T-helper 2 cell treated with Interferon-gamma antibody and Interleukin-4, amounts not matched to agents 5 μg/mL and 100 μg/mL, for 36 hours (primary cell): ENCODE results near the gene PIP4K2A.
"Not testable (repeated sequence)": the region's sequence is repeated elsewhere in the genome, so short reads cannot be mapped to it uniquely, and the experiment has no call there.

ENCODE experiments used
- DNase-seq: peaks from one replicate; pipeline ENCODE4 v3.0.0; 2021; ENCODE audit warnings: low spot score
- H3K27ac Mint-ChIP-seq: one replicate; pipeline ENCODE4 v1.8.0; 2021; ENCODE audit warnings: mild to moderate bottlenecking, mixed read lengths
- H3K27me3 Mint-ChIP-seq: one replicate; pipeline ENCODE4 v1.8.0; 2021; ENCODE audit warnings: low read depth, mixed read lengths
- H3K36me3 Mint-ChIP-seq: one replicate; pipeline ENCODE4 v1.8.0; 2021; ENCODE audit warnings: low read depth, mixed read lengths
- H3K4me1 Mint-ChIP-seq: one replicate; pipeline ENCODE4 v1.8.0; 2021; ENCODE audit warnings: low read depth, mixed read lengths
- H3K4me3 Mint-ChIP-seq: one replicate; pipeline ENCODE4 v1.8.0; 2022; ENCODE audit warnings: mild to moderate bottlenecking, moderate library complexity, mixed read lengths
- H3K9me3 Mint-ChIP-seq: one replicate; pipeline ENCODE4 v1.8.0; 2021; ENCODE audit warnings: mixed read lengths

The PIP4K2A gene

DNA sequence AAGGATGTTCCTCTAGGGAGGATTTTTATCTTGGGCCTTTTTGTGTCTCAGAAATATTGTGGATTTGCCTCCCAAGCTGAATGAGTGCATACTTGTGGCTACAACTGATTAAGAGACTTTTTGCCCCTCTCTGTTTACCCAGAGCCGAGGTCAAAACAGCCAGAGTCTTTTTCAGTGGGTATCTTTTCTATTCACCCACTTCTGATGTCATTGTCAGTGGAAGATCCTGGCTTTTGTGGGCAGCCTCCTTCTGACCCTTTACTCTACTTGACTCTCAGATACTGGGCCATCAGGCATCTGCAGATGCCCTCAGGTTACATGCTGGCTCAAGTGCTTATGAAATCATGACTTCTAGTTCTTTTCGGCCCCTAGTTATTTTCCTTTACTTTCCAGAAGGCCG, 19.6 kb upstream of the PIP4K2A start:
- H3K4me3 Mint-ChIP-seq: no peak overlapping the region
- DNase-seq: no peak
- H3K36me3 Mint-ChIP-seq: no peaks in the 10 kb centered on the region
- peaks cover 8% of the 10 kb centered on the region for H3K27me3 Mint-ChIP-seq
- no peak overlapping the region for H3K27ac Mint-ChIP-seq
- no peaks in the 10 kb centered on the region for H3K9me3 Mint-ChIP-seq
- no peaks in the 10 kb centered on the region for H3K4me1 Mint-ChIP-seq

GRCh38 chr10:22727663-22728062, 13.3 kb upstream of the PIP4K2A start:
- no peaks in the 10 kb centered on the region for H3K4me1 Mint-ChIP-seq
- H3K27me3 Mint-ChIP-seq: peaks cover 13% of the 10 kb centered on the region
- DNase-seq: no peak
- no peak overlapping the region for H3K4me3 Mint-ChIP-seq
- no peaks in the 10 kb centered on the region for H3K36me3 Mint-ChIP-seq
- H3K27ac Mint-ChIP-seq: no peak overlapping the region
- no peaks in the 10 kb centered on the region for H3K9me3 Mint-ChIP-seq

DNA sequence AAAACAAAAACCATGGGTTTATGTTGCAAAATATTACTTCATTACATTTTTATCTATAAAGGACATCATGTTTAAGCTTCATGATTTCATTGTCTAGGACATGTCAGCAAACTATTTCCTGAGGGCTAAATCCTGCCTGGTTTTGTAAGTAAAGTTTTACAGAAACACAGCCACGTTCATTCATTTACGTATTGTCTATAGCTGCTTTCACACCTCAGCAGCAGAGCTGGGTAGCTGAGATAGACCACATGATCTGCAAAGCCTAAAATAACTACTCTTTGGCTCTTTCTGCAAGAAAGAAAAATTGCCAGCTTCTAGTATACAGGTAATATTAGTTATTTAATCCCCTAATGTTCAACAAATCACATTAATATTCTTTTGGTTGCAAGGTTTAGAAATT, 12.7 kb upstream of the PIP4K2A start:
- Mint-ChIP-seq H3K4me3 (no peak overlapping the region), H3K27ac (no peak overlapping the region), H3K27me3 (peaks cover 11% of the 10 kb centered on the region), H3K9me3 (no peaks in the 10 kb centered on the region), H3K36me3 (no peaks in the 10 kb centered on the region), H3K4me1 (no peaks in the 10 kb centered on the region)
- no peak for DNase-seq

DNA sequence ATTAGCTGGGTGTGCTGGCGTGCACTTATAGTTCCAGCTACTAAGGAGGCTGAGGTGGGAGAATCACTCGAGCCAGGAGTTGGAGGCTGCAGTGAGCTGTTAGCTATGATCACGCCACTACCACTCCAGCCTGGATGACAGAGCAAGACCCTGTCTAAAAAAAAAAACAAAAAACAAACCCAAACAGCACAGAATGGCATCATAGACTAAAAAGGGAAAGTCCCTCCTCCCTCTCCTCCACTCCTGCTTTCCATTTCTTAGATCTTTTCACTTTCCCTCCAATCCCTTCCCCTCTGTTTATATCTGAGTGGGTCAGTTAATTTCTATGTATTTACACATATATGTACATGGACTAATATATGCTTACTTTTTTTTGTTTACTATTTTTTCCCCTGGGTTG, 10.4 kb upstream of the PIP4K2A start:
- no peak overlapping the region for H3K27ac Mint-ChIP-seq
- H3K9me3 Mint-ChIP-seq: no peaks in the 10 kb centered on the region
- DNase-seq: no peak
- no peaks in the 10 kb centered on the region for H3K36me3 Mint-ChIP-seq
- no peak overlapping the region for H3K4me3 Mint-ChIP-seq
- peaks cover 2% of the 10 kb centered on the region for H3K4me1 Mint-ChIP-seq
- peaks cover 8% of the 10 kb centered on the region for H3K27me3 Mint-ChIP-seq

DNA sequence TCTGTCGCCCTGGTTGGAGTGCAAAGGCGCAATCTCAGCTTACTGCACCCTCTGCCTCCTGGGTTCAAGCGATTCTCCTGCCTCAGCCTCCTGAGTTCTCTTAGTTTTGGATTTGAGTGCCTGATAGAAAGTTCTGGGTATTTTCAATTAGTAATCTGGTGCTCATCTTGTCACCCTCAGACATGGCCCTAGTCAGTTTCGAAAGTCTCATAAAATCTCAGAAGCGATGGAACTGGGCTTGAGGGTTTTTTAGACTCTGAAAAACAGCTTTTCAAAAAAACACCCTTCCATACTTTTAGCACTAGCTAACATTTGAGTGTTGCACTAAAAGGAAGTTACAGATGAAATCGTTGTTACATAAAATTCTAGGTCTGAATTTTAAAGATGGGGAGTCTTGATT, 9.4 kb upstream of the PIP4K2A start:
- DNase-seq: no peak
- Mint-ChIP-seq H3K36me3 (no peaks in the 10 kb centered on the region), H3K27ac (no peak overlapping the region), H3K4me3 (no peak overlapping the region), H3K27me3 (peaks cover 8% of the 10 kb centered on the region), H3K4me1 (peaks cover 3% of the 10 kb centered on the region), H3K9me3 (no peaks in the 10 kb centered on the region)

- no peaks in the 10 kb centered on the region for H3K36me3 Mint-ChIP-seq
- H3K27ac Mint-ChIP-seq: no peak overlapping the region
- no peak overlapping the region for H3K4me3 Mint-ChIP-seq
- DNase-seq: no peak
- H3K9me3 Mint-ChIP-seq: no peaks in the 10 kb centered on the region
- peaks cover 3% of the 10 kb centered on the region for H3K4me1 Mint-ChIP-seq
- peaks cover 8% of the 10 kb centered on the region for H3K27me3 Mint-ChIP-seq
Observed at GRCh38 chr10:22723343-22723779, 9.0 kb upstream of the PIP4K2A start.

- Mint-ChIP-seq H3K27ac (no peak overlapping the region), H3K4me3 (no peak overlapping the region), H3K36me3 (no peaks in the 10 kb centered on the region), H3K9me3 (no peaks in the 10 kb centered on the region), H3K4me1 (peaks cover 3% of the 10 kb centered on the region), H3K27me3 (peaks cover 4% of the 10 kb centered on the region)
- DNase-seq: no peak
Observed at GRCh38 chr10:22722626-22723169, 8.3 kb upstream of the PIP4K2A start.

DNA sequence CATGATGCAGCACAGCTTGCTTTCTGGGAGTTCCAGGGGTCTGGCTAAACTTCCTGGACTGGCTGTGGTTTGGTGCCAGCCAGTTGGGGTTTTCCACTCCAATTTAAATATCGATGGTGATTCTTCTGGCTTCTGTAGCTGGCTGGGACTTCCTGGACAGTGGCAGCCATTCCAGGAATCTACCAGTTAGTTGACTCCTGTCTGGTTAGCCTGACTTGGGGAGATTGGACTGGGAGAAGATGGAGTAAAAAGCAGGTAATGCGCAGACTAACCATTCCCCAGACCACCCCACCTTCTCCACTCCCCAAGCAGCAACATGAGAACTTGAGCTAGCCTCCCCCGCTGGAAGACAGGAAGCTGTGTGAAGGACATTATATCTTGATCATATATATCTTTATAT, 6.3 kb upstream of the PIP4K2A start:
- H3K27ac Mint-ChIP-seq: no peak overlapping the region

DNA sequence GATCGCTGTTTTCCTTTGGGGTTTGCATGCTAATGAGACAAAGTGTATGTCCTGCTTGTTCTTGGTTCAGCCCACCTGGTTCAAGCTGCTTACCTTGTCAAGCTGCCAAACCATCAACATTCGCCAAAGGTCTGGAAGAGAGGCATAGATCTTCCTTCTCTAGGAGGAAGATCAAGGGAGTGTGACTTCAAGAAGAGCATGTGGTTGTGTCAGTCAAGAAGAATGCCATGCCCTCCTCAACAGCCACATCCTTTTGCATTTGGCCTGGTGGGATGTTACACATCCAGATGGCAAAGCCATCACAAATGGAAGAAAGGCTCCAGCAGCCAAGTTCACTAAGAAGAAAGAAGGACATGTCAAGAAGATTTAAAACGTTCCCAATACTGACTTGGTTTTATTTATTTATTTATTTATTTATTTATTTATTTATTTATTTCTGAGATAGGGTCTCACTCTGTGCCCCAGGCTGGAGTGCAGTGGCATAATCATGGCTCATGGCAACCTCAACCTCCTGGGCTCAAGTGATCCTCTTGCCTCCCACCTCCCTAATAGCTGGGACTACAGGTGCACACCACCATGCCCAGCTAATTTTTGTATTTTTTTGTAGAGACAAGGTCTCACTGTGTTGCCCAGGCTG, 5.1 kb upstream of the PIP4K2A start:
- Mint-ChIP-seq H3K27ac (no peak overlapping the region), H3K36me3 (no peaks in the 10 kb centered on the region), H3K4me3 (no peak overlapping the region), H3K27me3 (peaks cover 3% of the 10 kb centered on the region), H3K4me1 (peaks cover 8% of the 10 kb centered on the region), H3K9me3 (no peaks in the 10 kb centered on the region)
- no peak for DNase-seq

More for the DNA sequence above, 6.3 kb upstream of the PIP4K2A start:
- H3K4me1 Mint-ChIP-seq: peaks cover 3% of the 10 kb centered on the region
- no peak for DNase-seq
- H3K36me3 Mint-ChIP-seq: no peaks in the 10 kb centered on the region
- H3K4me3 Mint-ChIP-seq: no peak overlapping the region
- peaks cover 3% of the 10 kb centered on the region for H3K27me3 Mint-ChIP-seq
- H3K9me3 Mint-ChIP-seq: no peaks in the 10 kb centered on the region

- not testable (repeated sequence) for H3K4me3 Mint-ChIP-seq, H3K27me3 Mint-ChIP-seq, H3K4me1 Mint-ChIP-seq, H3K27ac Mint-ChIP-seq, DNase-seq, H3K9me3 Mint-ChIP-seq, H3K36me3 Mint-ChIP-seq
Observed at GRCh38 chr10:22718659-22719058, 4.3 kb upstream of the PIP4K2A start.

DNA sequence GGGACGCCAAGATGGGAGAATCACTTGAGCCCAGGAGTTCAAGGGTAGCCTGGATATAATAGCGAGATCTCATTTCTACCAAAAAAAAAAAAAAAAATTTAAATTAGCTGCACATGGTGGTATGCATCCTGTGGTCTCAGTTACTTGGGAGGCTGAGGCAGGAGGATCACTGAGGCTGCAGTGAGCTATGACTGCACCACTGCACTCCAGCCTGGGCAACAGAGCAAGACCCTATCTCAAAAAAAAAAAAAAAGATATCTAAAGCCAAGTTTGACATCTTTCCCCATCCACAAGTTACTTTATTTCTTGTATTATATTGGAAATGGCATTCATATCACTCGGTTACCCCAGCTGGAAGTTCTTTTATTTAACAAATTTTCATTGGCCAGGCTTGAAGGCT, 3.4 kb upstream of the PIP4K2A start:
- DNase-seq: no peak
- H3K36me3 Mint-ChIP-seq: peaks cover 3% of the 10 kb centered on the region
- H3K9me3 Mint-ChIP-seq: no peaks in the 10 kb centered on the region
- H3K27ac Mint-ChIP-seq: no peak overlapping the region
- no peak overlapping the region for H3K4me3 Mint-ChIP-seq
- H3K27me3 Mint-ChIP-seq: no peaks in the 10 kb centered on the region
- peaks cover 9% of the 10 kb centered on the region for H3K4me1 Mint-ChIP-seq

GRCh38 chr10:22716943-22717342, 2.6 kb upstream of the PIP4K2A start:
- Mint-ChIP-seq H3K9me3 (no peaks in the 10 kb centered on the region), H3K4me1 (peaks cover 17% of the 10 kb centered on the region), H3K4me3 (no peak overlapping the region), H3K27me3 (no peaks in the 10 kb centered on the region), H3K27ac (no peak overlapping the region), H3K36me3 (peaks cover 7% of the 10 kb centered on the region)
- no peak for DNase-seq

DNA sequence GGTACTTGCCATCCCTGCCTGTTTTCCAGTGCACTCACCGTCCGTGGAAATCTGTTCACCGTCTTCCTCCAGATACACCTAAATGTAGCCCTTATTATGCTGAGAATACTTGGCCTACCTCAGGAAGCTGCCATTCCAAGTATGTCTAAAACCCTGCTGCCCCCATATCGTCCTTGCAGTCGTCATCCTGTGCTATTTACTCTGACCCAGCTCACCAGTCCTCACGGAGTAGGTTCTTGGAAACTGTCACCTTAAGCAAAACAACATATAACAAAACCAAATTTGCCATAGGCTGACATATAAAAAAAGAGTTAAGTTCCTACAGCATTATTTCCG, 880 bp upstream of the PIP4K2A start:
- no peak for DNase-seq
- peaks cover 30% of the 10 kb centered on the region for H3K4me1 Mint-ChIP-seq
- no peaks in the 10 kb centered on the region for H3K9me3 Mint-ChIP-seq
- no peaks in the 10 kb centered on the region for H3K27me3 Mint-ChIP-seq
- H3K4me3 Mint-ChIP-seq: peak overlapping the region; percentile 75
- H3K27ac Mint-ChIP-seq: peak overlapping the region; percentile 79
- peaks cover 11% of the 10 kb centered on the region for H3K36me3 Mint-ChIP-seq

DNA sequence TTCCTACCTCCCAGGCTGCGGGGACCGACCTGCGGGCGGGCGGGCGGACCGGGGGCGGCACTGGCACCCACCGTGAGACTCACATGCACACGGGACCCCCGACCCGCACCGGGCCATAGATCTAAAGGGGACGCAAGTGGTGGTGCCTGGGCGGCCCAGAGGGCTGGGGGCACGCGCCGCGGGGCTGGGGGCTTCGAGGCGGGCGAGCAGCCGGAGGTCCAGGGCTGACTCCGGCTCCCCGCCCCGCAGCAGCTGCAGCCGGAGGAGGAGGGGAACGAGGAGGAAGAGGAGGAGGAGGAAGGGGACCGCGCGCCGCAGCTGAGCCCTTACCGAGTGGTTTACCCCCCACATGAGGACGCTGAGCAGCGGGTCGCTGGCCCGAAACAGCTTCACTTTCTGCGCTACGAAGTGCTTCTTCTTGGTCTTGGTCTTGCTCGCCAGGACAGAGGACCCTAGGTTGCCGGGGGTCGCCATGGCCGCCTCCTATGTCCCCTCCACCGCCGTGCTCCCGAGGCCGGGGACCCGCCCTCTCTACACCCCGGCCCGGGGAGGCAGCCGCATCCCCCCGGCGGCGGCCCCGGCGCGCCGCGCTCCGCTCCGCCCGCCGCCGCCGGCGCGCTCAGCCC, 412 bp downstream of the PIP4K2A start:
- Mint-ChIP-seq H3K9me3 (no peaks in the 10 kb centered on the region), H3K4me3 (peak overlapping the region; percentile 73), H3K27ac (peak overlapping the region; percentile 74), H3K36me3 (peaks cover 11% of the 10 kb centered on the region), H3K4me1 (peaks cover 38% of the 10 kb centered on the region), H3K27me3 (no peaks in the 10 kb centered on the region)
- no peak for DNase-seq
